Esophagus squamous epithelium (tissue), 5 donors: ENCODE measurements around the gene CD27. TPM values are rescaled to one million over a fixed set of nuclear protein-coding genes. Genes with fewer than 3 reads are reported as not detected.

ENCODE experiments used
- DNase-seq: peaks from one replicate; lab custom pipeline; 2025; lab: John Stamatoyannopoulos, UW
- H3K27ac ChIP-seq, 4 donors: fragments of 200-600 bp; sonication (generic); one replicate each; pipeline ENCODE4 v1.5.1; 2016 to 2019; ENCODE audit warnings: mild to moderate bottlenecking in 1 of 4
- H3K27me3 ChIP-seq, 4 donors: fragments of 200-600 bp; sonication (generic); 1 replicate in 3 of 4; 2 replicates in 1 of 4; pipeline versions ENCODE4 v1.5.1 to v1.6.0; 2017 to 2021; ENCODE audit warnings: antibody characterized with exemption in 1 of 4
- H3K36me3 ChIP-seq, 3 donors: fragments of 200-600 bp; sonication (generic); one replicate each; pipeline ENCODE4 v1.5.1; 2016 to 2019
- H3K4me1 ChIP-seq, 3 donors: fragments of 200-600 bp; sonication (generic); one replicate each; pipeline ENCODE4 v1.5.1; 2017 to 2019
- H3K4me3 ChIP-seq, 4 donors: fragments of 200-600 bp; sonication (generic); 1 replicate in 3 of 4; 2 replicates in 1 of 4; pipeline ENCODE4 v1.5.1; 2016 to 2019; ENCODE audit warnings: mild to moderate bottlenecking in 2 of 4, moderate library complexity in 1 of 4
- H3K9me3 ChIP-seq, 3 donors: fragments of 200-600 bp; sonication (generic); one replicate each; pipeline ENCODE4 v1.5.1; 2016 to 2019
- CTCF ChIP-seq, 6 experiments: fragments of 450-650 bp in 4 of 6; fragments of 200-600 bp in 2 of 6; sonication (generic) in 2 of 6; IDR thresholded peaks; one replicate each; pipeline ENCODE4 v1.5.1; 2016 to 2019; ENCODE audit warnings: antibody characterized with exemption in 6 of 6, mild to moderate bottlenecking in 4 of 6, moderate library complexity in 4 of 6
- POLR2A ChIP-seq, 4 donors: fragments of 450-650 bp; IDR thresholded peaks; one replicate each; pipeline ENCODE4 v1.6.1; 2017; ENCODE audit warnings: antibody characterized with exemption in 4 of 4, mild to moderate bottlenecking in 4 of 4, moderate library complexity in 3 of 4
- WGBS, 2 donors: methylation state at CpG; one replicate each; pipeline ENCODE4 v1.1.5; 2018; 5-methylcytosine and 5-hydroxymethylcytosine counted together
- intact Hi-C: fragments of 100-400 bp; cut with DNase I; formaldehyde crosslinking; loops from one replicate; pipeline ENCODE4 v1.15.0; 2022
- total RNA-seq, 4 donors: library from RNA; depleted of rRNA; stranded (reverse); fragments of >200 nt; gene quantifications; one replicate each; pipeline ENCODE4 v1.1.0, GENCODE V29; 2016
- donor health status: DM: yes; HTN: yes; CAD: no.

Gene CD27
- total RNA-seq, 4 donors from 2014 or later: 0.49 to 4.2 (median 2.9) TPM

- 68 to 71% methylated on average over 6 of the region's 6 CpGs for WGBS, 2 donors
- H3K4me3 ChIP-seq: no peak overlapping the region
- H3K4me1 ChIP-seq: no peaks in the 10 kb centered on the region
- no peaks in the 10 kb centered on the region for H3K36me3 ChIP-seq
- H3K27me3 ChIP-seq: no peaks in the 10 kb centered on the region
- intact Hi-C loops: no loop called here
- no peak for TF ChIP-seq CTCF (IDR thresholded peaks at IDR 0.05)
- H3K27ac ChIP-seq: no peak overlapping the region
- H3K9me3 ChIP-seq: no peaks in the 10 kb centered on the region
- no peak for DNase-seq
These were observed 38.8 kb upstream of the CD27 start for GRCh38 chr12:6405963-6406362.

- no peaks in the 10 kb centered on the region for H3K27me3 ChIP-seq
These were observed 37.4 kb upstream of the CD27 start for GRCh38 chr12:6407236-6407954.

GRCh38 chr12:6416596-6416995 lies 28.2 kb upstream of the CD27 start:
- no peaks in the 10 kb centered on the region for H3K27me3 ChIP-seq
- WGBS, 2 donors: 72 to 81% methylated on average over 3 of the region's 3 CpGs

More at GRCh38 chr12:6407236-6407954, 37.4 kb upstream of the CD27 start:
- DNase-seq: no peak
- no peak for TF ChIP-seq CTCF (IDR thresholded peaks at IDR 0.05)
- TF ChIP-seq POLR2A (IDR thresholded peaks at IDR 0.05): no peak
- intact Hi-C loops: no loop called here
- Histone ChIP-seq H3K9me3 (no peaks in the 10 kb centered on the region), H3K27ac (no peak overlapping the region), H3K4me3 (no peak overlapping the region), H3K4me1 (no peaks in the 10 kb centered on the region), H3K36me3 (no peaks in the 10 kb centered on the region)
- WGBS, 2 donors: 93 to 94% methylated on average over 10 of the region's 10 CpGs

GRCh38 chr12:6418796-6419195 lies 26.0 kb upstream of the CD27 start:
- WGBS, 2 donors: 68 to 83% methylated on average over 6 of the region's 6 CpGs
- TF ChIP-seq CTCF (IDR thresholded peaks at IDR 0.05) (no peak), POLR2A (IDR thresholded peaks at IDR 0.05) (no peak)
- intact Hi-C loops: no loop called here

More at GRCh38 chr12:6416596-6416995, 28.2 kb upstream of the CD27 start:
- no peak overlapping the region for H3K27ac ChIP-seq
- H3K36me3 ChIP-seq: peaks cover 0 to 13% (median 0%) of the 10 kb centered on the region in 3 donors
- TF ChIP-seq CTCF (IDR thresholded peaks at IDR 0.05): no peak
- TF ChIP-seq POLR2A (IDR thresholded peaks at IDR 0.05): no peak
- no peaks in the 10 kb centered on the region for H3K9me3 ChIP-seq
- no peak for DNase-seq
- no peak overlapping the region for H3K4me3 ChIP-seq
- intact Hi-C loops: no loop called here
- peaks cover 0 to 20% (median 5%) of the 10 kb centered on the region in 3 donors for H3K4me1 ChIP-seq

GRCh38 chr12:6420364-6420763 lies 24.4 kb upstream of the CD27 start:
- H3K36me3 ChIP-seq: peaks cover 0 to 13% (median 0%) of the 10 kb centered on the region in 3 donors
- H3K9me3 ChIP-seq: no peaks in the 10 kb centered on the region
- H3K4me3 ChIP-seq: no peak overlapping the region
- 0 to 22% methylated on average over 1 to 4 of the region's 4 CpGs for WGBS, 2 donors
- TF ChIP-seq POLR2A (IDR thresholded peaks at IDR 0.05) (no peak), CTCF (IDR thresholded peaks at IDR 0.05) (no peak)
- no peak for DNase-seq
- peak overlapping the region in 3 of 4 donors; percentile 2 to 35 (median 21) for H3K27ac ChIP-seq
- H3K4me1 ChIP-seq: peaks cover 7 to 30% (median 9%) of the 10 kb centered on the region in 3 donors
- intact Hi-C loops: no loop called here
- no peaks in the 10 kb centered on the region for H3K27me3 ChIP-seq

More at GRCh38 chr12:6418796-6419195, 26.0 kb upstream of the CD27 start:
- H3K27ac ChIP-seq: no peak overlapping the region
- H3K4me3 ChIP-seq: no peak overlapping the region
- DNase-seq: no peak
- H3K27me3 ChIP-seq: no peaks in the 10 kb centered on the region
- peaks cover 5 to 27% (median 7%) of the 10 kb centered on the region in 3 donors for H3K4me1 ChIP-seq
- peaks cover 0 to 13% (median 0%) of the 10 kb centered on the region in 3 donors for H3K36me3 ChIP-seq
- H3K9me3 ChIP-seq: no peaks in the 10 kb centered on the region
